GM18907 (cell line): Measurements from ENCODE around the gene AP3B1.
"Not testable (repeated sequence)": the region's sequence is repeated elsewhere in the genome, so short reads cannot be mapped to it uniquely, and the experiment has no call there.

Source experiments
- ATAC-seq: cut with Tn5 transposase; IDR thresholded peaks from one replicate; pipeline ENCODE4 v1.9.1; 2021; ENCODE audit warnings: mild to moderate bottlenecking, moderate library complexity; ENCODE audit not compliant: unreplicated experiment

Gene AP3B1

GRCh38 chr5:78075301-78075700, 219.2 kb downstream of the AP3B1 start:
- no peak for ATAC-seq

DNA sequence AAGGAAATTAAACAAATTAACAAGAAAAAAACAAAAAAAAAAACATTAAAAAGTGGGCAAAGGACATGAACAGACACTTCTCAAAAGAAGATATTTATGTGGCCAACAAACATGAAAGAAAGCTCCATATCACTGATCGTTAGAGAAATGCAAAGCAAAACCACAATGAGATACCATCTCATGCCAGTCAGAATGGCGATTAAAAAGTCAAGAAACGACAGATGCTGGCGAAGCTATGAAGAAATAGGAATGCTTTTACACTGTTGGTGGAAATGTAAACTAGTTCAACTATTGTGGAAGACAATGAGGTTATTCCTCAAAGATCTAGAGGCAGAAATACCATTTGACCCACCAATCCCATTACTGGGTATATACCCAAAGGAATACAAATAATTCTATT, 223.8 kb downstream of the AP3B1 start:
- ATAC-seq = not testable (repeated sequence)

- ATAC-seq = not testable (repeated sequence)
These were observed 226.9 kb downstream of the AP3B1 start for GRCh38 chr5:78067581-78067980.

- not testable (repeated sequence) for ATAC-seq
These were observed 227.8 kb downstream of the AP3B1 start for GRCh38 chr5:78066722-78067121.

- ATAC-seq = no peak
These were observed 228.8 kb downstream of the AP3B1 start for GRCh38 chr5:78065663-78066062.

- no peak for ATAC-seq
These were observed 229.5 kb downstream of the AP3B1 start for GRCh38 chr5:78064941-78065472.

GRCh38 chr5:78063495-78063894, 231.0 kb downstream of the AP3B1 start:
- no peak for ATAC-seq

DNA sequence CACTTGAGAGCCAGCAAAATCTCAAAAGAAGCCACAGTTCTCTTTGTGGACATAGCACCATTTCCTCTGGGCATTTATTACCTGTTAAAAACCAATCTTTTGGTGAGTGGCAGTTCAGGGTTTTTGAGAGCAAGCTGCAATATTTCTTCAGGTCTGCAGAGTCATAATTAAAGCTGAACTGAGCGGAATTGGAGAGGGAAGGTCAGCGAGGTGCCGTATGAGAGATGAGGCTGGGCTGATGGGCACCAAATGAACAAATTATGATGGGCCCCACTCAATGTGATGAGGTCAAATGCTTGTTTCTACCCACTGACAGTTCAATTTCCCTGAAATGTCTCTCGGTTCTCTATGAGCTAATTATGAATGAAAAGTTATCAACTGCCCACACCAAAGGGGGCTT, 231.9 kb downstream of the AP3B1 start:
- ATAC-seq = no peak

GRCh38 chr5:78060421-78060820, 234.1 kb downstream of the AP3B1 start:
- ATAC-seq = no peak

DNA sequence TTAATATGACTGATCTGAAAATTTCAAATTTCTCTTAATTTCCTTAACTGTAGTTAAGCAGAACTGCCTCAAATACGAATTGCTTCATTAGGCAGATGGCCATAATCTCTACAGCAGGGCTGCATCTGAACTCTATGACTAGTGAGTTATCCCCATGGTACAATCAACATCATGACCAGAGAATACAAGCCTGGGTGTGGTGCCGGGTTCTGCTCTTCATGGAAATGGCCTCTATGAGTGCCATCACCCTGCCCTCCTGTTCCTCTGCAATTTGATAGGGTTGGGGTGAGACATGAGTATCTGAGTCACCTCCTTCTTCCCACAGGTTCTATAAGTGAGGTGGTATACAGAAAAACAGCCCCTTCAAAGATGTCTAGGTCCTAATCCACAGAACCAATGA, 235.9 kb downstream of the AP3B1 start:
- no peak for ATAC-seq

DNA sequence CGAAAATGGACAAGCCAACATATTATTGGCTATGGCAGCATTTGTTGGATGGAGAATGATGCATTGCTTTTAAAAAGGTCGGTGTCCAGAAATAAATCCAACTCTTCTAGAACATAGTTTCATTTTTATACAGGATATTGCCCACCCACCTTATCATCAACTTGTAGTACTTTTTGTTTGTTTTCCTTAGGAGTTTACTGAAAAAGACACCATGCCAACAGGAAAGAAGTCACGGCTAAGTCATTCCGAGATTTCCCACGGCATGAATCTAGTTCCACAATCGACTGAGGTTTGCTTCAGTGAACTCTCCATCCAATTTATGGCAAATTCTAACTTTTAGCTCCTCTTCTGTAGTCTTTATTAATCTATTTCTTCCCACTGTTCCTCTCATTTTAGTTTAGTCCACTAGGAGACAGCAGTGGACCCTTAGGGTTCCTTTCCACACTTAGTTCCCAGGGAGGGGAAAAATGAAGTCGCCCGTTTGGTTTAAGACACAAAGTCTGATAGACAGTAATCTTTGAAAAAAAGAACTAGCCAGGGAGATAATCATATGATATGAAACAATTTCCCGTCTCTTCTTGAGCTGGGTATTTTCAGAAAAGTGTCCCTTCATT, 237.5 kb downstream of the AP3B1 start:
- ATAC-seq = no peak

GRCh38 chr5:78056053-78056452, 238.4 kb downstream of the AP3B1 start:
- ATAC-seq = no peak

DNA sequence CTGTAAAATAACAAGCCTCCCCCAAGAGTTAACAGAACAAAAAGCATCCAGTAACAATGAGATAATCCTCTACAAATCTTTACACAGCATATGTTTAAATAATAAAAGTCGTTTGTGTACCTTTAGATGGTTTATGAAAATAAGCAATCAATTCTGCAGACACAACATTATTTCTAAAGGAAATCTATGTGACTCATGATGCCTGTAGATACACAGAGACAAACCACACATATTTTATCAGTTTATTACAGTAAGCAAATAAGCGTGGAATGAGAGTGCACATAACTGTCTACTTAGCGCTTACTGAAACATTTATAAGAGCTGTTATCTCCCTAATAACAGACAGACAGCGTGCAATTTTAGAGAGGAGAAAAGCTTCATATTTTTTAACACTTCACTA, 243.6 kb downstream of the AP3B1 start:
- ATAC-seq = no peak

DNA sequence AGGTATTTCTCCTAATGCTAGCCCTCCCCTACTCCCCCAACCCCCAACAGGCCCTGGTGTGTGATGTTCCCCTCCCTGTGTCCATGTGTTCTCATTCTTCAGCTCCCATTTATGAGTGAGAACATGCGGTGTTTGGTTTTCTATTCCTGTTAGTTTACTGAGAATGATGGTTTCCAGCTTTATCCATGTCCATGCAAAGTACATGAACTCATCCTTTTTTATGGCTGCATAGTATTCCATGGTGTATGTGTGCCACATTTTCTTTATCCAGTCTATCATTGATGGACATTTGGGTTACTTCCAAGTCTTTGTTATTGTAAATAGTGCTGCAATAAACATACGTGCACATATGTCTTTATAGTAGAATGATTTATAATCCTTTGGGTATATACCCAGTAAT, 247.7 kb downstream of the AP3B1 start:
- not testable (repeated sequence) for ATAC-seq

DNA sequence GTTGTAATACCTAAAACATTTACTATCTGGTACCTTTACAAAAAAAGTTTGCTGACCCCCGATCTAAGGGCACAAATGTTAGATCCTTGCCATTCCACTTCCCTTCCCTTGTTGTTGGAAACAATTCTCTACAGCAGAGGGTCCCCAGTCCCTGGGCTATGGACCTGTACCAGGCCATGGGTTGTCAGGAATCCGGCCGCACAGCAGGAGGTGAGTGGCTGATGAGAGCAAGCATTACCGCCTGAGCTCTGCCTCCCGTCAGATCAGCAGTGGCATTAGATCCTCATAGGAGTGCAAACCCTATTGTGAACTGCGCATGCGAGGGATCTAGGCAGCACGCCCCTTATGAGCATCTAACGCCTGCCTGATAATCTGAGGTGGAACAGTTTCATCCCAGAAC, 248.5 kb downstream of the AP3B1 start:
- ATAC-seq = no peak

GRCh38 chr5:78041805-78042204, 252.7 kb downstream of the AP3B1 start:
- ATAC-seq = no peak

DNA sequence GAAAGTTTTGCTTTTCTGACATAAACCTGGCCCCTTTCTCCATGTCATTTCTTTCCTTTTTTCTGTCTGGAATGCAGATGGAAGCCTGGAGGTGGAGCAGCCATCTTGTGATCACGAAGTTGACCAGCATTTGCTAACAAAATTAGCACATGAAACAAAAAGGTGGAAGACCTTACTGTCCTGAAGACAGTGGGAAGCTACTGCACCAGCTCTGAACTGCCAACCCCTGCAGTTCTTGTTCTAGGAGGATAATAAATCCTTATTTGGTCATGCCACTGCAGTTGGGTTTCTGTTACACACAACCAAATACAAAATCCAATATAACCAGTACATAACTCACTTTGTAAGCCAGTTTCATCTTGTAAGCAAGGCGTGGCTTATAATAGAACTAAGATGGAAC, 269.0 kb downstream of the AP3B1 start:
- ATAC-seq = no peak

GRCh38 chr5:78019744-78020143, 274.8 kb downstream of the AP3B1 start:
- ATAC-seq = no peak

DNA sequence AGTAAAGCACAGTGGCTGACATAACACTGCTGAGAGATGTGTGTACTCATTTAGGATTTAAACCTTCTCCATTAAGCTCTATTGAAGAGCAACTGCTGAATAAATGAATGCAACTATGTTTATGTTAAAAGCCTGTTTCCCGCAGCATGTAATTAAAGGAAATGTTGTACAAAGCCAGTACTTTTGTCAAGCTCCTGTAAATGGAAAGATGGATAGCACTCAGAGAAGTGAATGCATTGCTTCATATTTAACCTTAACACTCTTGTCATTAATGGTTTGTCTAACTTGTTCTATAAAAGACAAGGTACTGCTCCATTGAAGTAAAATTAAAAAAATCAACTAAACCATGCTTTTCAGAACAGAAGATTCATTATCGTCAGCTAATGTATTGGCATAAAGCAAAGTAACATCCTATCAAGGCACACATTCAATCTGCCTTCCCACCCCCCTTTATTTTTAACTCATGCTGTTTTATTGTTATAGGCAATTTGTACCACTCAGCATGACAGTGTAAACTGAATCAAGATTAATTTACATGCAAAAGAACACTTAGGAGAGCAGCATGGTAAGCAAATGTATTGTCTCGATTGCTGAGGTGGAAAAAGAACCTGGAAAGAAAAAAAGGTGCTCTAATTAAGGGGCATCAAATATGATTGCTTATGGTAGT, 277.5 kb downstream of the AP3B1 start:
- no peak for ATAC-seq

- ATAC-seq = no peak
These were observed 284.5 kb downstream of the AP3B1 start for GRCh38 chr5:78009937-78010527.

DNA sequence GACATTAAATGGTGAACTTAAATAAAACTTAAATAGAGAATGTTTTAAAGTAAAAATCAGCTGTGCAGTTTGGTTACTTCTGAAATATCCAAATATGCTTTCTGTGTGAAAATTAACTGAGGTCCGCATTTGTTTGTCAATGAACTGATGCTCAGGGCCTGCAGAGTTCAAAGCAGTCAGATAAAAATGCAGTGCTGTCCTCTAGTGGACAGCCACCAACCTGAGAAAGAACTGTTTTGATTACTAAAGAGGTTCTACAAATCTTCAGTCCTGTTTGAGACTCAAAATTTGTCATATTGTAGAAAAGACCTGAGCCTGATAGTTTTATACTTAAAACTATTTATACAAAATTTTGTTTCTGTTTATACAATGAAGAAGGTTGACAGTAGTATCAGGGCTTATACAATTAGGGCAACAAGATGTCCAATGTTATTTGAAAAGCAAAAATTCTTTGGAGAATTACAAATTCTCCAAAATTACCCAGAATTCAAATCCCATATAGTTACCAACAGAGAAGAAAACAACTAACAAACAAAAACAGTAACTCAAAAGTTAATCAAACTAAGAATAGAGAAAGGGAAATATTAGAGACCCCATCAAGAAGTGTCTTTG, 286.0 kb downstream of the AP3B1 start:
- ATAC-seq = no peak

GRCh38 chr5:78007233-78007632, 287.3 kb downstream of the AP3B1 start:
- ATAC-seq = no peak
